Parathyroid adenoma (tissue), 2 donors: ENCODE measurements around the gene DCXR.

Experiments
- H2AFZ ChIP-seq: fragments of 300-600 bp; sonication (generic); one replicate; pipeline ENCODE4 v1.7.0; 2017; ENCODE audit warnings: antibody characterized with exemption, mild to moderate bottlenecking
- H3K27ac ChIP-seq: fragments of 300-600 bp; sonication (generic); one replicate; pipeline ENCODE4 v1.7.0; 2017
- H3K27me3 ChIP-seq: fragments of 300-600 bp; sonication (generic); one replicate; pipeline ENCODE4 v1.7.0; 2017; ENCODE audit warnings: low read length; ENCODE audit not compliant: control insufficient read depth, insufficient read depth
- H3K36me3 ChIP-seq: fragments of 300-600 bp; sonication (generic); one replicate; pipeline ENCODE4 v1.7.0; 2017; ENCODE audit warnings: low read length; ENCODE audit not compliant: control insufficient read depth, insufficient read depth
- H3K4me1 ChIP-seq: fragments of 300-600 bp; sonication (generic); one replicate; pipeline ENCODE4 v1.7.0; 2017; ENCODE audit warnings: control low read depth
- H3K4me2 ChIP-seq: fragments of 300-600 bp; sonication (generic); one replicate; pipeline ENCODE4 v1.7.0; 2017; ENCODE audit warnings: low read length
- H3K4me3 ChIP-seq: fragments of 300-600 bp; sonication (generic); one replicate; pipeline ENCODE4 v1.7.0; 2017; ENCODE audit warnings: low read depth, low read length
- H3K79me2 ChIP-seq: fragments of 300-600 bp; sonication (generic); one replicate; pipeline ENCODE4 v1.7.0; 2017; ENCODE audit warnings: control low read depth
- H3K9ac ChIP-seq: fragments of 300-600 bp; sonication (generic); one replicate; pipeline ENCODE4 v1.7.0; 2017; ENCODE audit warnings: mild to moderate bottlenecking
- H3K9me3 ChIP-seq: fragments of 300-600 bp; sonication (generic); one replicate; pipeline ENCODE4 v1.7.0; 2017; ENCODE audit warnings: low read length; ENCODE audit not compliant: control insufficient read depth
- TF ChIP-seq, protein P1 (sequence below): fragments of 300-600 bp; sonication (generic); IDR thresholded peaks from one replicate; pipeline ENCODE4 v1.7.0; 2017; ENCODE audit warnings: antibody characterized with exemption, mild to moderate bottlenecking
- donor health status: primary hyperparathyroidism.

Gene DCXR

DNA sequence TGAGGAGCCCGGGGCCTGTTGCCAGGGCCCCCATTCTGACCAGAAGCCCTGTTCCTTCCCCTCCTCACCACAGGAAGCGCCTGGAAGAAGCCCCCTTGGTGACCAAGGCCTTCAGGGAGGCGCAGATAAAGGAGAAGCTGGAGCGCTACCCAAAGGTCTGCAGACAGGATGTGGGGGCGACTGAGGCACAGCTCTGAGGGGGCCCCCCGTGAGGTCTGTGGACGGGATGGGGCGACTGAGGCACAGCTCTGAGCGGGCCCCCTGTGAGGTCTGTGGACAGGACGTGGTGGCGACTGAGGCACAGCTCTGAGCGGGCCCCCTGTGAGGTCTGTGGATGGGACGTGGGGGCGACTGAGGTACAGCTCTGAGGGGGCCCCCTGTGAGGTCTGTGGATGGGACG, 28.1 kb downstream of the DCXR start:
- Histone ChIP-seq H3K27me3 (no peaks in the 10 kb centered on the region), H3K4me3 (no peak overlapping the region), H3K9me3 (no peaks in the 10 kb centered on the region), H3K4me2 (no peak overlapping the region), H3K4me1 (no peaks in the 10 kb centered on the region), H2AFZ (no peak overlapping the region), H3K36me3 (no peaks in the 10 kb centered on the region), H3K9ac (no peak overlapping the region), H3K27ac (no peak overlapping the region), H3K79me2 (no peaks in the 10 kb centered on the region)
- TF ChIP-seq, protein P1, sequence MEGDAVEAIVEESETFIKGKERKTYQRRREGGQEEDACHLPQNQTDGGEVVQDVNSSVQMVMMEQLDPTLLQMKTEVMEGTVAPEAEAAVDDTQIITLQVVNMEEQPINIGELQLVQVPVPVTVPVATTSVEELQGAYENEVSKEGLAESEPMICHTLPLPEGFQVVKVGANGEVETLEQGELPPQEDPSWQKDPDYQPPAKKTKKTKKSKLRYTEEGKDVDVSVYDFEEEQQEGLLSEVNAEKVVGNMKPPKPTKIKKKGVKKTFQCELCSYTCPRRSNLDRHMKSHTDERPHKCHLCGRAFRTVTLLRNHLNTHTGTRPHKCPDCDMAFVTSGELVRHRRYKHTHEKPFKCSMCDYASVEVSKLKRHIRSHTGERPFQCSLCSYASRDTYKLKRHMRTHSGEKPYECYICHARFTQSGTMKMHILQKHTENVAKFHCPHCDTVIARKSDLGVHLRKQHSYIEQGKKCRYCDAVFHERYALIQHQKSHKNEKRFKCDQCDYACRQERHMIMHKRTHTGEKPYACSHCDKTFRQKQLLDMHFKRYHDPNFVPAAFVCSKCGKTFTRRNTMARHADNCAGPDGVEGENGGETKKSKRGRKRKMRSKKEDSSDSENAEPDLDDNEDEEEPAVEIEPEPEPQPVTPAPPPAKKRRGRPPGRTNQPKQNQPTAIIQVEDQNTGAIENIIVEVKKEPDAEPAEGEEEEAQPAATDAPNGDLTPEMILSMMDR: no peak

DNA sequence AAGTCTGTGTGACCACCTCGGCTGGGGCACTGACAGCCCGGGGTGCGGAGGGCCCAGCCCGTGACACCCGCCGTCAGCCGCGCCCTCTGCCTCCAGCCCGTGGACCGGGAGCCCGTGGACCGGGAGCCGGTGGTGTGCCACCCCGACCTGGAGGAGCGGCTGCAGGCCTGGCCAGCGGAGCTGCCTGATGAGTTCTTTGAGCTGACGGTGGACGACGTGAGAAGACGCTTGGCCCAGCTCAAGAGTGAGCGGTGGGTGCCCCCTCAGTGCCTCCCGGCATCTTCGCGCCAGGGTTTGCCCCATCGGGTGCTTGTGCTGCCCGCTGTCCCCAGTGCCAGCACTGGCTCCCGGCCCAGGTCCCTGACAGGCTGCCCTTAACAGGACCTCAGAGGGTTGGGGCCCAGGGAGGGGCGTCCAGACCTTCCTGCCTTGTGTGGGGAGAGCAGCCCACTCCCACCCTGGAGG, 28.5 kb downstream of the DCXR start:
- Histone ChIP-seq H2AFZ (no peak overlapping the region), H3K9me3 (no peaks in the 10 kb centered on the region), H3K9ac (no peak overlapping the region), H3K36me3 (no peaks in the 10 kb centered on the region), H3K27ac (no peak overlapping the region), H3K4me3 (no peak overlapping the region), H3K27me3 (no peaks in the 10 kb centered on the region), H3K4me2 (no peak overlapping the region), H3K79me2 (no peaks in the 10 kb centered on the region), H3K4me1 (no peaks in the 10 kb centered on the region)
- TF ChIP-seq, protein P1: no peak

DNA sequence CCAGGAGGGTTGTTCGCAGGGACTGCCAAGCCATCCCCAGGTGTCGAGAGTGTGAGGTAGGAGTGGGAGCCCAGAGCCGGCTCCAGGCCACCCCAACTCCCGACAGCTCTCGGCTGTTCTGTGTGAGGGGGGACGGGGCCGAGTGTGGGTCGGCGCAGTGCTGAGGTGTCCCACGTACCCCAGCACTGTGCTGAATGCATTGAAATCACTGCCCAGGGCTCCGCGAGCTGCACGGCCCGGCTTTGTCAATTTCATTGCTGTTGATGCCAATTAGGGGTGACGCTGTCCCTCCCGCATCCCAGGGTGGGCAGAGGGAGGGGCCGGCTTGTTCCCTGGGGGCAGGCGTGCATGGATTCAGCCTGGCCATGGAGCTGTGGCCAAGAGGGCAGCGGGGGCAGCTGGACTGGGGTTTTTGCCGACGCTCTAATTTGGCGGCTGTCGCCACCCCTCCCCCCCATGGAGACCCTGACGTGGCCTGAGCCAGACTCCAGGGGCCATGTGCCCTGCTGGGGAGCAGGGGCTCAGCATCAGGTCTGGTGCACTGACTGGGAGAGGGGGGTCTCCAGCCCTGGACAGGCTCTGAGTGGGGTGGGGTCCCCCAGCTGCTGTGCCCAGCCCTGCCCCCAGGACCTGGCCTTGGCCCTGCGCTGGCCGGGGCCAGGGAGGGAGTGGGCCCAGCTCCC, 29.1 kb downstream of the DCXR start:
- H3K9ac ChIP-seq: no peak overlapping the region
- no peaks in the 10 kb centered on the region for H3K36me3 ChIP-seq
- TF ChIP-seq, protein P1: no peak
- no peaks in the 10 kb centered on the region for H3K79me2 ChIP-seq
- no peak overlapping the region for H3K4me2 ChIP-seq
- no peaks in the 10 kb centered on the region for H3K4me1 ChIP-seq
- no peak overlapping the region for H3K4me3 ChIP-seq
- no peak overlapping the region for H3K27ac ChIP-seq
- no peaks in the 10 kb centered on the region for H3K27me3 ChIP-seq
- H3K9me3 ChIP-seq: no peaks in the 10 kb centered on the region
- no peak overlapping the region for H2AFZ ChIP-seq

DNA sequence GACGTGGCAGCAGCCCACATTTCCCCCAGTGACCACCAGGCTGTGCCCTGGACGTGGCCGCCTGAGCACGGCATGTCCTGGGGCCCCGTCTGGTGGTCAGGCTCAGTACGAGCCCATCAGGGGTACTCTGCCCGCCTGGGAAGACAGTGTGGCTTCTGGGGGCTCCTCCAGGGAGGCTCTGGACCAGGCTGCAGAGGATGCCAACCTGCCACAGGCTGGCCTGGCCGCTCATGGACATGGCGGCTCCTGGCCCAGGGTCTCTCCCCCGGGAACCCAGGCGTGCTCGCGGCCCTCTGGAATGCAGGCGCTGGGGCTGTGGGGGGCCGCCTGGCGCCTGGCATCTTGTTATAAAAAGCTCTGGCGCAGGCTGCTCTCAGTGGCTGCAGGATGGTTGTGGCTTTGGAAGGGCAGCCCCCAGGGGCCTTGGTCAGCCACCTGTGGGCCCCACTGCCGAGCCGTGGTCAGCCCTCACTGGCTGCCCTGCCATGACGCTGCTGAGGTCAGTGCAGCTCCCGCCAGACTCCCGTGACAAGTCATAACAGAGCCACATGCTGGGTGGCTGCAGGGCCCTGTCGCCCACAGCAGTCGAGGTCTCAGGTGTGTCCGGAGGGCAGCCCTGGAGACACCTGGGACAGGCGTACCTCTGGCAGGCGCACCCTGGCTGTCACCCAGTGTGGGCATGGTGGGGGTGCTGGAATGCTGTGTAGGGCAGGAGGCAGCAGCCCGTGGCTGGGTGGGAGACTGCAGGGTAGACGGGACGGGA, 29.8 kb downstream of the DCXR start:
- Histone ChIP-seq H2AFZ (no peak overlapping the region), H3K4me2 (no peak overlapping the region), H3K4me1 (no peaks in the 10 kb centered on the region), H3K9me3 (no peaks in the 10 kb centered on the region), H3K9ac (no peak overlapping the region), H3K27me3 (no peaks in the 10 kb centered on the region), H3K79me2 (no peaks in the 10 kb centered on the region), H3K4me3 (no peak overlapping the region), H3K36me3 (no peaks in the 10 kb centered on the region), H3K27ac (no peak overlapping the region)
- TF ChIP-seq, protein P1: no peak

DNA sequence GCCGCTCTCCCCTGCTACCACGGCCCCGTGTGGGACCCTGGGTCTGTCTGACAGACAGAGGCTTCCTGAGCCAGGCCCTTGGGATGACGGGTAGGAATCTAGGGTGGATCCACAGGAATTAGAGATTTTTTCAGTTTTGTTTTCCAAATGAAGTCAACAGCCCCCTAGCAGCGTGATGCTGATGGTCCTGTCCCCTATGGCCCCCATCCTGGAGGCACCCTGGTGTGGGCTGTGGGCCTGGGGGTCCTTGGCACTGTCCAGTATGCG, 30.3 kb downstream of the DCXR start:
- TF ChIP-seq, protein P1: no peak
- Histone ChIP-seq H3K79me2 (no peaks in the 10 kb centered on the region), H3K4me1 (no peaks in the 10 kb centered on the region), H3K9me3 (no peaks in the 10 kb centered on the region), H3K9ac (no peak overlapping the region), H3K27ac (no peak overlapping the region), H3K4me3 (no peak overlapping the region), H3K36me3 (no peaks in the 10 kb centered on the region), H2AFZ (no peak overlapping the region), H3K4me2 (no peak overlapping the region), H3K27me3 (no peaks in the 10 kb centered on the region)
